ENCODE measurements around the gene PRPF40A.

GRCh38 chr2:152648336-152648735, 68.9 kb downstream of the PRPF40A start:
- peak; percentile 15 for TF ChIP-seq CTCF (IDR thresholded peaks at IDR 0.05; ENCODE audit: low read length)
- TF ChIP-seq EZH2phosphoT487 (IDR thresholded peaks at IDR 0.05; ENCODE audit: low read length), result no peak
- TF ChIP-seq EZH2 (optimal IDR thresholded peaks at IDR 0.05; ENCODE audit: low read depth, low read length), result no peak

All from MM.1S (cell line).